ENCODE results near the gene C5AR2.

- TF ChIP-seq CTCF (conservative IDR thresholded peaks at IDR 0.05 in 1 of 2, IDR thresholded peaks at IDR 0.05 in 1 of 2; ENCODE audit: low read depth in 1 of 2, low read length in 2 of 2) (no peak), EZH2 (IDR thresholded peaks at IDR 0.05; ENCODE audit: low read length, missing control alignments) (no peak)
Observed at GRCh38 chr19:47343194-47343802, 11.3 kb downstream of the C5AR2 start.

Measured in fibroblast of lung (primary cell).